NCI-H1417 (cell line): Measurements from ENCODE around the gene SLC11A1.

Experiments
- DNase-seq, 3 experiments: peaks; one replicate each; lab custom pipeline; 2025; lab: John Stamatoyannopoulos, UW

Gene SLC11A1

DNA sequence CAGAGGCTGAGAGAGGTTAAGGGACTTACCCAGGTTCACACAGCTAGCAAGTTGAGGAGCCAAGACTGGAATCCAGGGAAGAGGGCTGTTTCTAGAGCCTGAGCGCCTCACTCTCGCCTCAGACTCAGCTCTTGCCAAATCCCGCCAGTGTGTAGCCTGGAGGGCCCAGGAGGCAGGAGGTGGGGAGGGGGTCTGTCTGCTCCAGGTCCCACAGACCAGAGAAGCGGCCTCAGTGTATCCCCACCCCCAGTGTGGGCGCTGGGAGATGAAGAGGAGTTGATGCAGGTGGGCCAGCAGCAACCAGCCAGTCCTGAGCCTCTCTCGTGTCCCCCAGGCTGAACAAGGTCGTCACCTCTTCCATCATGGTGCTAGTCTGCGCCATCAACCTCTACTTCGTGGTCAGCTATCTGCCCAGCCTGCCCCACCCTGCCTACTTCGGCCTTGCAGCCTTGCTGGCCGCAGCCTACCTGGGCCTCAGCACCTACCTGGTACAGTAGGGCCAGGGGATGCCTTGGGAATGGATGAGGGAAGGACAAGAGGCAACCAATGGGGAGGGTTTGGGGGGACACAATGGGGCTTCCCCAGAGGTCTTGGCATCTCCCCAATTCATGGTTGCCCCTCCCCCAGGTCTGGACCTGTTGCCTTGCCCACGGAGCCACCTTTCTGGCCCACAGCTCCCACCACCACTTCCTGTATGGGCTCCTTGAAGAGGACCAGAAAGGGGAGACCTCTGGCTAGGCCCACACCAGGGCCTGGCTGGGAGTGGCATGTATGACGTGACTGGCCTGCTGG lies 12.4 kb downstream of the SLC11A1 start:
- DNase-seq, result no peak

- DNase-seq, result no peak
Measured at GRCh38 chr2:218395090-218395444, 13.0 kb downstream of the SLC11A1 start.

DNA sequence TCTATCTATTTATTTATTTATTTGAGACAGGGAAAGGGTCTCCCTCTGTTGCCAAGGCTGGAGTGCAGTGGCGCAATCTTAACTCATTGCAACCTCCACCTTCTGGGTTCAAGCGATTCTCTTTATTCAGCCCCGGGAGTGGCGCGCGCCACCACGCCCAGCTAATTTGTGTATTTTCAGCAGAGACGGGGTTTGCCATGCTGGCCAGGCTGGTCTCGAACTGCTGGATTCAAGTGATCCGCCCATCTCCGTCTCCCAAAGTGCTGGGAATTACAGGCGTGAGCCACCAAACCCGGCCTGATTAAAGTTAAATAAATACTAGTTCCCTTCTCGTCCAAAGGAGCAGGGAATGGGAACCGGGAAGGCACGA lies 13.4 kb downstream of the SLC11A1 start:
- DNase-seq, result no peak

GRCh38 chr2:218395826-218396687 lies 14.0 kb downstream of the SLC11A1 start:
- DNase-seq, result peak; percentile 86 to 95 (median 94)

GRCh38 chr2:218396688-218397462 lies 14.8 kb downstream of the SLC11A1 start:
- peak; percentile 47 to 93 (median 89) for DNase-seq

GRCh38 chr2:218397463-218397819 lies 15.4 kb downstream of the SLC11A1 start:
- no peak for DNase-seq

GRCh38 chr2:218397820-218398436 lies 15.9 kb downstream of the SLC11A1 start:
- peak; percentile 55 to 79 (median 69) for DNase-seq

DNA sequence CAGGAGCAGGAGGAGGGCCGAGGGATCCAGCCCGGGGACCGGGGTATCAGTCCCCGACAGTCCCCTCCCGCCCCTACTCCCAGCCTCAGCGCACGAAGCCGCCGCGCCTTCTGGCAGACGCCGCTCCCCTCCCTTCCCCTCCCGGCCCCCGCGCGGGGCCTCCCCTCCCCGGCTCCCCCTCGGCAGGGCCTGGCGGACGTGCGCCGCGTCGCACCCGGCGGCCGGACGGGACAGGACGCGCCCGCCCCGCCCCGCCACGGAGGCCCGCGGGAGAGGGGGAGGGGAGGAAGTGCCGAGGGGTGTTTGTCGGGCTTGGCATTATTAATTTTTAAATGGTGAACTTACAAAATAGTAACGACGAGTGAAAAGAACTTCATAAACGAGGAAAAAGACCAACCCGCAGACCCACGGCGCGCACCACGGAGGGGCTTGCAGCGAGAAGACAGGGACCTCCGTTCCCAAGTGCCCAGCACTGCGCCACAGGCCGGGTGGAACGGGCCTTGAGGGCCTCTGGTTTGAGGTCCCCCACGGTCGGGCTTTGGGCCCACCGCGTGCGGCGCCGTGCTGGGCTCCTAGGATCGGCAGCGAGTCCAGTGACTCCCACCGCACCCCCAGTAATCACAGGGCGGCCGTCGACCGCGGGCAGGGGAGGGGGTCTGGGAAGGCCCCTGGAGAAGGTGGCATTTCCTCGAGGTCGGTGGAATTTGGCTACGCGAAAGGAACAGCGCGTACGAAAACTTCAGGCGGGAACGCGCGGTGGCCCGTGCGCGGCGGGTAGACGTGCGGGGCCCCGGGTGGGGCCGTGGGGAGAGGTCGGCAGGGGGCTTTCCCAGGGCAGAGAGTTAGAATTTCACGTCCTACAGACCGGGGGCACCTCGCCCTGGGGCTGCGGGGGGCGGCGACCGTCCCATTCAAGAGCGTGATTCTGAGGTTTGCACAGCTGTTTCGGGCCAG lies 16.6 kb downstream of the SLC11A1 start:
- DNase-seq, result peak; percentile 21 to 71 (median 65)

GRCh38 chr2:218399391-218400166 lies 17.5 kb downstream of the SLC11A1 start, which contains the start of gene CTDSP1:
Gene CTDSP1 (plus strand): TSS chr2:218399868. CDS start chr2:218400091, 223 bp downstream.
- peak; percentile 82 to 92 (median 90) for DNase-seq

DNA sequence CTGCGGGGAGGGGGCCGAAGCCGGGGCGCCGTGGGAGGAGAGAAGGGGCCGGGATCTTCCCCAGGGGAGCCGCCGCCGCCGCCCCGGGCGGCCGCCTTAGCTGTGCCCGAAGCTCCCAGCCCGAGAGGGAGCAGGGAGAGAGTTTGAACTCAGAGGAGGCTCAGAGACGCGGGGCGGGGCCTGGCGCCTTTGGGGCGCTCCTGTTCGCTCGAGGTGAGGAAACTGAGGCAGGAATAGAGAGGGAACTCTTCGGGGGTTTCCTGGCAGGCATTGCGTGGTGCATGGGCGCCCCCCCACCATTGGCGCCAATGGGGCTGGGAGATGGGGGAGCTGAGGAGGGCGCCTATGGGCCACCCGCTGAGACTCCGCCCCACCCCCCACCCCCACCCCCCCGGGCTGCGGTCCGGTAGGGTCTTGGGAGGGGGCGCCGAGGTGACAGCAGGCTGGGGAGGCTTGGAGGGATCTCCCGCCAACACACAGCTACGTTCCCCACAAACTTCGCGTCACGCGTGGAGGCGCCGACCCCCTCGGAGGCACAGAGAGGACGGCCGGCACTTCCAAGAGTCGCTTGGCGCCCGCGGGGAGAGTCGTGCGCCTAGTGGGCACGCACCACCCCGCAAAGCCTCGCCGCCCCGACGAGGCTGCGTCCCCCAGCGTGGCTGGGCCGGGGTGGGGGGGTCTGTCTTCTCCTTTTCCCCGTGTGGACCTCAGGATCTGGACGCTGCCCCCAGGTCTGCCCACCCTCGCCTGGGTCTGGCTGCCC lies 18.3 kb downstream of the SLC11A1 start:
- peak in 2 of 3 experiments; percentile 57 to 65 for DNase-seq

GRCh38 chr2:218400930-218401881 lies 19.1 kb downstream of the SLC11A1 start:
- no peak for DNase-seq

GRCh38 chr2:218401890-218402289 lies 19.8 kb downstream of the SLC11A1 start:
- DNase-seq, result no peak

GRCh38 chr2:218402491-218402901 lies 20.4 kb downstream of the SLC11A1 start:
- DNase-seq, result no peak

- DNase-seq, result no peak
Measured at GRCh38 chr2:218402911-218403411, 20.9 kb downstream of the SLC11A1 start.

GRCh38 chr2:218403810-218404209 lies 21.7 kb downstream of the SLC11A1 start:
- DNase-seq, result no peak

- no peak for DNase-seq
Measured at GRCh38 chr2:218404351-218405085, 22.4 kb downstream of the SLC11A1 start.
